Measurements from ENCODE around the gene FAM193B.

FAM193B gene

DNA sequence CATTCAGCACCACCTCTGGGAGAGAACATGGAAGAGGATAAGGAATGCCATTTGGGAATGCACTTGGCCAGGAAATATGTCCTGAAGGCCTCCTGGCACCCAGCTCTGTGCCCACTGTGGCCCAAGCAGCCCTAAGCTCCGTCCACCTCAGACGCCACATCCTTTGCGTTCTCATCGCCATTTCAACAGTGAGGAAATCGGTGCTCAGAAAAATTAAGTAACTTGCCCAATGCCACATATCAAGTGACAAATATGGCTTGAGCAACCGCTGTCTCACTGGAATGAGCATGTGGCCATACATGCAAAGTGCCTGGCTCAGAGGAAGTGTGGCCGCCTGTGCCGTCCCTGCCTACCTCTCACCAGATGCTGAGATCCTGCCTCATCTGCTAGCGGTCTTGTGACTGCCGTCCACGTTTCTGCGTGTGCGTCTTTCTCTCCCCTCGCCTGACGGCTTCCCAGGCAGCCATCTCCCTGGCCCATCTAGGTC, 43.8 kb downstream of the FAM193B start:
- Histone ChIP-seq H3K9me3 (ENCODE audit: control insufficient read depth, insufficient read depth, low read length) (no peaks in the 10 kb centered on the region), H3K9ac (ENCODE audit: low read depth, low read length) (no peak overlapping the region), H3K4me1 (ENCODE audit: control insufficient read depth, insufficient read depth, low read length) (peaks cover 11% of the 10 kb centered on the region), H3K27me3 (ENCODE audit: control insufficient read depth, insufficient read depth, low read length) (no peaks in the 10 kb centered on the region), H3K4me3 (ENCODE audit: low read depth, low read length) (no peak overlapping the region), H3K36me3 (ENCODE audit: control insufficient read depth, insufficient read depth, low read length) (peaks cover 56% of the 10 kb centered on the region)

DNA sequence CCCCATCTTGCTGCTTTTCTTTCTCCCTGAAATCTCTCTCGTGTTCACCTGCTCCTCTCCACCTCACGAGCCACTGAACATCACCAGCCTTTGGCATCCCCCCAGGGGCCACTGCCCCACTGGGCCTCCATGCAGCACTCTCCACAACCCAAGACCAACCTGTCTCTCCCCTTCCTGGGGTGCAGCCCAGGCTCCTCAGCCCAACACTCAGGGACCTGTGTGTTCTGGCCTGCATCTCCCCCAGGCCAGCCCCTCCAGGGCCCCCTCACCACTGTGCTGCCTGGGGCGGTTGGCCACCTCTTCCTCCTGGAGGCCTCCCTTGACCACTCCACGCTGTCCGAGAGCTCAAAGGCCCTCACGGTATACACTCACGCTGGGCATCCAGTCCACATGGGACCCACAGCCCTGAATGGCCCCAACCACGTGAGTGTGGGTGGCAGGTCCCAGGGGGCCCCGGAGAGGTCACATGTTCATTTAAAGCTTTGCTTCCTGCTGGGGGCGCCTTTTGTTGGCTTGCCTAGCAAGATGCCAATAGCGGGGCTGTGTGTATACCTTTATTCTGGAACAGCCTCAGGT, 44.3 kb downstream of the FAM193B start:
- no peak overlapping the region for H3K9ac ChIP-seq (ENCODE audit: low read depth, low read length)
- H3K27me3 ChIP-seq (ENCODE audit: control insufficient read depth, insufficient read depth, low read length): no peaks in the 10 kb centered on the region
- peaks cover 51% of the 10 kb centered on the region for H3K36me3 ChIP-seq (ENCODE audit: control insufficient read depth, insufficient read depth, low read length)
- no peaks in the 10 kb centered on the region for H3K9me3 ChIP-seq (ENCODE audit: control insufficient read depth, insufficient read depth, low read length)
- H3K4me3 ChIP-seq (ENCODE audit: low read depth, low read length): no peak overlapping the region
- H3K4me1 ChIP-seq (ENCODE audit: control insufficient read depth, insufficient read depth, low read length): peaks cover 11% of the 10 kb centered on the region

DNA sequence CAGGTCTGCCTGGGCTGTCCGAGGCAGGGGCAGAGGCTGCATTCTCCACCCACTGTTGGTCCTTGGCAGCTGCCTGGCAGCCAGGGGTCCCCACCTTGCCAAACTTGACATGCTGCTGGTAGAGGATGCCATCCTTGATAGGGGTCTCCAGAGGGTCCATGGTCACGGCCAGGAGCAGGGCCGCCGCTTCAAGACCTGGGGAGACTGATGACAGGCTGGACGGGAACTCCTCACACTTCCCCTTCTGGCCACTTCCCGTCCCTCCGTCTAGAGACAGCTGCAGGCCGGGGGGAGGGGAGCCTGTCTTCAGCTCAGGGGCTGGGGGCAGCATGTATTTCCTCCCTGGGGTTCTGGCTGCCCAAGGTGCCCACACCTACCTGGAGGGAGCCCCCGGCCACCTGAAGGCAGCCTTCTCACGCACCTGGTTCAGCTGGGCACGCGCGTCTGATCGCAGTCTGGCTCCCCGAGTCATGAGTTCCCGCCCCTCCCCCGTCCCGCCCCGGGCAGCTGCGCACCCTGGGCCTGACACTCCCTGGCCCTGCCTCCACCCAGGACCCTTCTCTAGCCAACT, 44.9 kb downstream of the FAM193B start, which contains the start of gene DOK3:
TSS of gene DOK3 (minus strand) at position 446 of the 571 bp plus-strand sequence. CDS start at position 160, 286 bp downstream.
- Histone ChIP-seq H3K36me3 (ENCODE audit: control insufficient read depth, insufficient read depth, low read length) (peaks cover 47% of the 10 kb centered on the region), H3K4me1 (ENCODE audit: control insufficient read depth, insufficient read depth, low read length) (peaks cover 11% of the 10 kb centered on the region), H3K9ac (ENCODE audit: low read depth, low read length) (no peak within 1 kb of the TSS), H3K27me3 (ENCODE audit: control insufficient read depth, insufficient read depth, low read length) (no peaks in the 10 kb centered on the region), H3K9me3 (ENCODE audit: control insufficient read depth, insufficient read depth, low read length) (no peaks in the 10 kb centered on the region), H3K4me3 (ENCODE audit: low read depth, low read length) (no peak within 1 kb of the TSS)

DNA sequence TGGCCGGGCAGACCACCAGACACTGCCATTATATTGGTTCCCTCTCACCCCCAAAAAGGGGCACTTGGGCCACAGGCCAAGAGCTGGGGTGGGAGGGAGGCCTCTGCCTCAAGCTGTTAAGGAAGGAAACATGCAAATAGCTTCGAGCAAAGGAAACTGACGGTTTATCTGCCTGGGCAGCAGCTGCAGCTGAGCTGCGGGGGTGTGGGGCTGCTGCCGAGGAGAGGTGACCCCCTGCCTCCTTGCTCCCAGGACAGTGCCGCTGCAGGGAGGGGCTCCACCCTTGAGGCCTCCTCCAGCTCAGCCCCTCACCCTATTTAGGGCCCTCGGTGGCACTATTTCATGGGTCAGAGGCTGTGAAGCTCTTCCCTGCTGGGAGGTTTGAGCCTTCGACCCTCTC, 45.5 kb downstream of the FAM193B start:
- Histone ChIP-seq H3K4me3 (ENCODE audit: low read depth, low read length) (no peak overlapping the region), H3K9ac (ENCODE audit: low read depth, low read length) (no peak overlapping the region), H3K9me3 (ENCODE audit: control insufficient read depth, insufficient read depth, low read length) (no peaks in the 10 kb centered on the region), H3K36me3 (ENCODE audit: control insufficient read depth, insufficient read depth, low read length) (peaks cover 42% of the 10 kb centered on the region), H3K27me3 (ENCODE audit: control insufficient read depth, insufficient read depth, low read length) (no peaks in the 10 kb centered on the region), H3K4me1 (ENCODE audit: control insufficient read depth, insufficient read depth, low read length) (peaks cover 11% of the 10 kb centered on the region)

DNA sequence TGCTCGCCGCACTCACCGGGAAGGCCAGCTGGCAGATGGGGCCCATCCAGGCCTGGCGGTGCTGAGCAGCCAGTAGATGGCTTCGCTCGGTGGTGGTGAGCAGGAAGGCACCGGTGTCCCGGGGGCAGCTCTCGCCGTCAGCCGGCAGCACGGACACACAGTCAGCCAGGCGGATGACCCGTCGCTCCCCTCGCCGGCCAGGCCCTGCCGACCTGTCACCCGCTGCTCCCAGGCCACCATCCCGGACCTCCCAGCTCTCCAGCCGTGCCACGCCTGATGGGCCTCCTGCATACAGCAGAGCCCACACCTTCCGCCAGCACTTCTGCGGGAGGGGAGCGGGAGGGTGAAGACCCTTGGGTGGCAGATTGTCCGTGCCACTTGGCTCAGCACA, 46.1 kb downstream of the FAM193B start:
- H3K27me3 ChIP-seq (ENCODE audit: control insufficient read depth, insufficient read depth, low read length): no peaks in the 10 kb centered on the region
- H3K4me1 ChIP-seq (ENCODE audit: control insufficient read depth, insufficient read depth, low read length): peaks cover 11% of the 10 kb centered on the region
- no peak overlapping the region for H3K9ac ChIP-seq (ENCODE audit: low read depth, low read length)
- peaks cover 39% of the 10 kb centered on the region for H3K36me3 ChIP-seq (ENCODE audit: control insufficient read depth, insufficient read depth, low read length)
- no peaks in the 10 kb centered on the region for H3K9me3 ChIP-seq (ENCODE audit: control insufficient read depth, insufficient read depth, low read length)
- H3K4me3 ChIP-seq (ENCODE audit: low read depth, low read length): no peak overlapping the region

DNA sequence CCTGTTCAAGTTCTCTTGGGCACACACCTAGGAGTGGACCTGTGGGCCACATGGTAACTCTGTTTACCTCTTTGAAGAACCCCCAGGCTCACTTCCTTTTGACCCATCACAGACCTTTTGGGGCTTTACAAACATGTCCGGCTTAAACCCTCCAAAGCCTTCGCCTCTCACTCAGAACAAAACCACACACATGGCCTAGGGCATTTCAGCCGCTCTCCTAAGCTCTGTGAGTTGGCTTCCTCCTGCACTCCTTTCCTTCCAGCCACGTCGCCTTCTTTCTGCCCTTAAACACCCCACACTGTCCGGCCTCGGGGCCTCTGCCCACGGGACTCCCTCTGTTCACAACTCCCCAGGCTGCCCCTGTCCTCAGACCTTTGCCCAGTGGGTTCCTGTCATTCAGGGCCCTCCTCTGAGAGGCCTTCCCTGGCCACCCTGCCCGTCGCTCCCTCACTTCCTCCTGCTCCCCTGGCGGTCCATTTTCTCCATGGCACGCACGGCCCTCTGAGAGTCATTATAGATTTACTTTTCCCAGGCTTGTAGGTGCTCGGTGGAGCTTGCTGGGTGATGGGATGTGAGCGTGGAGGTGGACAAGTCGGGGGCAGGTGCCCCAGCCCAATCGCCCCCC, 46.7 kb downstream of the FAM193B start:
- Histone ChIP-seq H3K9ac (ENCODE audit: low read depth, low read length) (no peak overlapping the region), H3K27me3 (ENCODE audit: control insufficient read depth, insufficient read depth, low read length) (no peaks in the 10 kb centered on the region), H3K9me3 (ENCODE audit: control insufficient read depth, insufficient read depth, low read length) (no peaks in the 10 kb centered on the region), H3K36me3 (ENCODE audit: control insufficient read depth, insufficient read depth, low read length) (peaks cover 34% of the 10 kb centered on the region), H3K4me1 (ENCODE audit: control insufficient read depth, insufficient read depth, low read length) (peaks cover 11% of the 10 kb centered on the region), H3K4me3 (ENCODE audit: low read depth, low read length) (no peak overlapping the region)

DNA sequence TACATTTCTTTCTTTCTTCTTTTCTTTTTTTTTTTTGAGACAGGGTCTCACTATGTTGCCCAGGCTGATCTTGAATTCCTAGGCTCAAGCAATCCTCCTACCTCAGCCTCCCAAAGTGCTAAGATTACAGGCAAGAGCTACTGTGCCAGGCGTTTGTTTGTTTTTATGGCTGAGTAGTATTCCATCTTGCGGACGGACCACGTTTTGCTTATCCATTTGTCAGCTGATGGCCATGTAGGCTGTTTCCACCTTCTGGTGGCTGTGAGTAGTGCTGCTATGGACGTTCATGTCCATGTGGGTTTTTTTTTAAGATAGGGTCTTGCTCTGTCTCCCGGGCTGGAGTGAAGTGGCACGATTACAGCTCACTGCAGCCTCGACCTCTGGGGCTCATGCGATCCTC, 47.2 kb downstream of the FAM193B start:
- H3K4me3 ChIP-seq (ENCODE audit: low read depth, low read length): no peak overlapping the region
- H3K36me3 ChIP-seq (ENCODE audit: control insufficient read depth, insufficient read depth, low read length): peaks cover 28% of the 10 kb centered on the region
- H3K4me1 ChIP-seq (ENCODE audit: control insufficient read depth, insufficient read depth, low read length): peaks cover 11% of the 10 kb centered on the region
- no peak overlapping the region for H3K9ac ChIP-seq (ENCODE audit: low read depth, low read length)
- no peaks in the 10 kb centered on the region for H3K27me3 ChIP-seq (ENCODE audit: control insufficient read depth, insufficient read depth, low read length)
- no peaks in the 10 kb centered on the region for H3K9me3 ChIP-seq (ENCODE audit: control insufficient read depth, insufficient read depth, low read length)

DNA sequence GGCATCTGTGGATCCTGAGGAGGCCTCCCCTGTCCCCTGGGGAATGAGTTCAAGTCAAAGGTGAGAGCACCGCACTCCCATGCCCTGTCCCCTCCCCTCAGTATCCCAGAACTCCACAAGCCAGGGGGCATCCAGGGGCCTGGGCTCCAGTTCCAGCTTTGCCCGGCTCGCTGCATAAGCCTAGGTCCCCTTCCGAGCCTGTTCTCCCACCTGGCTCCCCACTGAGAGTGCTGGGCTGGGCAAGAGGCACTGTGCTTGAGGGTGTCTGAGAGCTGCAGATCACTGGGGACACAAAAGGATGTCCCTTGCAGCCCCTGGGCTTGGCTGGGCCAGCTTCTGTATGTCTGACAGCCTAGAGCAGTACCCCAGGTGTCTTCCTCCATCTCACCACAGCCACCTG, 49.3 kb downstream of the FAM193B start:
- no peaks in the 10 kb centered on the region for H3K27me3 ChIP-seq (ENCODE audit: control insufficient read depth, insufficient read depth, low read length)
- H3K9me3 ChIP-seq (ENCODE audit: control insufficient read depth, insufficient read depth, low read length): no peaks in the 10 kb centered on the region
- peaks cover 13% of the 10 kb centered on the region for H3K36me3 ChIP-seq (ENCODE audit: control insufficient read depth, insufficient read depth, low read length)
- no peak overlapping the region for H3K4me3 ChIP-seq (ENCODE audit: low read depth, low read length)
- peaks cover 16% of the 10 kb centered on the region for H3K4me1 ChIP-seq (ENCODE audit: control insufficient read depth, insufficient read depth, low read length)
- H3K9ac ChIP-seq (ENCODE audit: low read depth, low read length): no peak overlapping the region

DNA sequence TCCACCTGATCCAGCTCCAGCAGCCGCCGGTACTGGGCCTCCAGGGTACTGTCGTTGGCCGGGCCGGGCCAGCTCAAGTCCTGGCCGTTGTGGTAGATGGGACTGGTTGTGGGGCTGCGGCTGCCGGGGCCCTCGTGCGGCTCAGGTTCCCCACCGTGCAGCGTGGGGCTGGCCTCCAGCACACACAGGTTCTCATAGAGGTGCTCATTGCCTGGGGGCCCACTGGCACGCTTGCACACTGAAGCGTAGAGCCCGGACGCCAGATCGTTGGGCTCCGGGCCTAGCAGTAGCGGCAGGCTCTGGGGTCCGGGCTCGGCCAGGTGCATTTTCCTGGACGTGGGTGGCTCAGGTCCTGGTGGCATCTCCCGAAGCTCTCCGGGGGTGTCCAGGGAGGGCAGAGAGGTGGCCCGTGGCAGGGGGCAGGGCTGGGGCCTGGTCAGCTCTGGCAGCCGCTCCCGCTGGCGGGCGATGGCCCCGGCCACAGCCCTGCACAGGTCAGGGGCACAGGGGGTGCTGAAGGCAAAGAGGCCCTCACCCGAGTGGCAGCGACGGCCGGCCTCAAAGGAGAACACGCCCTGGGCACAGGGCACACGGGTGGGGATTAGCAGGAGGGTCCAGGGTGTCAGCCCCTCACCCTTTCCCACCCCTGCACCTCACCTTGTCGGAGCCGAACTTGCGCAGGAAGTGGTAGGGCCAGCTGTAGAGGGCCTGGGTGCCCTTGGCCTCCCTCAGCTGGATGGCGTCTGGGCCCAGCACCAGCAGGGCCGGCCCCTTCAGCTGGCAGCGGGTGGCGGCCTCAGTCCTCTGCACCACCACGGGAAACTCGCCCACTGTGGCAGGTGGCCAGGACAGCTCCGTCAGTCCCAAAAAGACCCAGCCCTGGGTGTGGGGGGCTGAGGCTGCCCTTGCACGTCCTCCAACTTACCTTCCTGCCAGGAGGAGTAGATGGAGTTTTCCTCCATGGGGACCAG, 50.0 kb downstream of the FAM193B start:
- H3K4me3 ChIP-seq (ENCODE audit: low read depth, low read length): no peak overlapping the region
- H3K36me3 ChIP-seq (ENCODE audit: control insufficient read depth, insufficient read depth, low read length): peaks cover 12% of the 10 kb centered on the region
- H3K27me3 ChIP-seq (ENCODE audit: control insufficient read depth, insufficient read depth, low read length): peaks cover 1% of the 10 kb centered on the region
- no peaks in the 10 kb centered on the region for H3K9me3 ChIP-seq (ENCODE audit: control insufficient read depth, insufficient read depth, low read length)
- no peak overlapping the region for H3K9ac ChIP-seq (ENCODE audit: low read depth, low read length)
- peaks cover 13% of the 10 kb centered on the region for H3K4me1 ChIP-seq (ENCODE audit: control insufficient read depth, insufficient read depth, low read length)

DNA sequence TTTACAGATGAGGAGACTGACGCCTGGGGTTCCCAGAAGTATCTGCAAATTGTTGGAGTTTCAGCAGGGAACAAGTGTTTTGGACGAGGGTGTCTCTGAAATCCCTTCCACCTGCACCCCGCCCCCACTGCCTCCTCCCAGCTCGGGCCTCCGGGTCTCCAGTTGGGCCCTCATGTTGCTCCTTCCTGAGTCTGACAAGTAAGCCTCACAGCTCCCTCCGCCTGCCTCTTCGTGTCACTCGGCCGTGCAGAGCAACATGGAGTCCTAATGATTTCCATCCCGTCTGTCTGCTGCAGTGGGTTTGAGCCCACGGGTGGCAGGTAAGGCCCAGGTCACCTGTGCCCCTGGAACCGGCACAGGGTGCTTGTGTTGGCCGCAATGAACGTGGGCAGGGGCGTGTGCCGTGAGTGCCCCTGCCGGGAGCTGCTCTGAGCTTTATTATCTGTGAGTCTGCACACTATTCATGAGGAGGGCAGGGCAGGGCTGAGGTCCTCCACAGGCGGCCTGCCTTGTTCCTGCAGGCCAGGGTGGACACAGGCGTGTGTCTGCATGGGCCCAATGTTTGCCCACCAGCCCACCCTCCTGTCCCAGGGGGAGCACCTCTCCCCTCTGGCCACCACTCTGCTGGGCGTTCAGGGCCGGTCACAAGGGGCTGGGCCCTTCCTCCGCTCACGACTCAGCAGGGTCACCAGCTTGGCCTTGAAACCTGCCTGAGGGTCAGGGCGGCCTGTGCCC, 50.8 kb downstream of the FAM193B start:
- Histone ChIP-seq H3K27me3 (ENCODE audit: control insufficient read depth, insufficient read depth, low read length) (peaks cover 7% of the 10 kb centered on the region), H3K36me3 (ENCODE audit: control insufficient read depth, insufficient read depth, low read length) (peaks cover 6% of the 10 kb centered on the region), H3K9ac (ENCODE audit: low read depth, low read length) (no peak overlapping the region), H3K4me1 (ENCODE audit: control insufficient read depth, insufficient read depth, low read length) (peaks cover 11% of the 10 kb centered on the region), H3K9me3 (ENCODE audit: control insufficient read depth, insufficient read depth, low read length) (no peaks in the 10 kb centered on the region), H3K4me3 (ENCODE audit: low read depth, low read length) (no peak overlapping the region)

DNA sequence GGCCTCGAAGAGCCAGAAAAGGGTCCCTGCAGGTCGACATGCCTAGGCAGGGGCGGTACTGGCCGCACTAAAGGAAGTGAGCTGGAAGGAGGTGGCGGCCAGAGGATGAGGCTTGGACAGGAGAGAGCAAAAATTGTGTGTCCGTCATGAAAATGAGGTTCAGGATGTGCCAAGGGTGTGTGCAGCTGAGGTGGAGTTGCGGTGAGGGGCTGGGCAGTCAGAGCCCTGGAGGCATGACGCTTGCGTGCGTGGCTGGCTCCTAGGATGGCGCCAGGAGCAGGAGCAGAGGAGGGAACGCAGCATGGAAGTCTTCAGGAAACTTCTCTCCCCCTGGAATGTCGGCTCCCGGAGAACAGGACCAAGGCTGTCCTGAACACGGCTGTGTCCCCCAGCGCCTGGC, 51.5 kb downstream of the FAM193B start:
- no peak overlapping the region for H3K4me3 ChIP-seq (ENCODE audit: low read depth, low read length)
- H3K9ac ChIP-seq (ENCODE audit: low read depth, low read length): no peak overlapping the region
- H3K4me1 ChIP-seq (ENCODE audit: control insufficient read depth, insufficient read depth, low read length): peaks cover 14% of the 10 kb centered on the region
- H3K9me3 ChIP-seq (ENCODE audit: control insufficient read depth, insufficient read depth, low read length): no peaks in the 10 kb centered on the region
- H3K27me3 ChIP-seq (ENCODE audit: control insufficient read depth, insufficient read depth, low read length): peaks cover 12% of the 10 kb centered on the region
- peaks cover 6% of the 10 kb centered on the region for H3K36me3 ChIP-seq (ENCODE audit: control insufficient read depth, insufficient read depth, low read length)
